GM18870 (cell line): Measurements from ENCODE around the gene KIAA0930.
"Not testable (repeated sequence)": the region's sequence is repeated elsewhere in the genome, so short reads cannot be mapped to it uniquely, and the experiment has no call there.

ENCODE experiments used
- ATAC-seq: cut with Tn5 transposase; IDR thresholded peaks from one replicate; pipeline ENCODE4 v1.9.1; 2021; ENCODE audit warnings: moderate library complexity; ENCODE audit not compliant: unreplicated experiment

KIAA0930 gene

DNA sequence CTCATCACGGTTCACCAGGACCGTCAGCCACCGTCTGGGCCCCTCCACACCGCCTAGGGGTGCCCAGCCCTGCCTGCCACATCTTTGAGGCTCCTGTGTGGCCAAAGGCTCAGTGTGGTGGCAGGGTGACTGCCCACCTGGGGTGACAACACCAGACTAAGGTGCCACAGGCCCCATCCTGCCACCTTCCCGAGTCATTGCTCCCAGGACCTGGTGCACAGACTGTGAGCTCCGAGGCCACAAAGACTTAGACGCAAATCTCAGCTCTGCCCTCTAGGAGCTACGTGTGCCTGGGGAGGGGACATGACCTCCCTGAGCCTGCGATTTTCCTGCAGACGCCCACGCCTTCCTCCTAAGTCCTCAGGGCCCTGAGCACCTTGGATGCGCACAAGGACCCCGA lies 36.5 kb downstream of the KIAA0930 start:
- ATAC-seq = no peak

DNA sequence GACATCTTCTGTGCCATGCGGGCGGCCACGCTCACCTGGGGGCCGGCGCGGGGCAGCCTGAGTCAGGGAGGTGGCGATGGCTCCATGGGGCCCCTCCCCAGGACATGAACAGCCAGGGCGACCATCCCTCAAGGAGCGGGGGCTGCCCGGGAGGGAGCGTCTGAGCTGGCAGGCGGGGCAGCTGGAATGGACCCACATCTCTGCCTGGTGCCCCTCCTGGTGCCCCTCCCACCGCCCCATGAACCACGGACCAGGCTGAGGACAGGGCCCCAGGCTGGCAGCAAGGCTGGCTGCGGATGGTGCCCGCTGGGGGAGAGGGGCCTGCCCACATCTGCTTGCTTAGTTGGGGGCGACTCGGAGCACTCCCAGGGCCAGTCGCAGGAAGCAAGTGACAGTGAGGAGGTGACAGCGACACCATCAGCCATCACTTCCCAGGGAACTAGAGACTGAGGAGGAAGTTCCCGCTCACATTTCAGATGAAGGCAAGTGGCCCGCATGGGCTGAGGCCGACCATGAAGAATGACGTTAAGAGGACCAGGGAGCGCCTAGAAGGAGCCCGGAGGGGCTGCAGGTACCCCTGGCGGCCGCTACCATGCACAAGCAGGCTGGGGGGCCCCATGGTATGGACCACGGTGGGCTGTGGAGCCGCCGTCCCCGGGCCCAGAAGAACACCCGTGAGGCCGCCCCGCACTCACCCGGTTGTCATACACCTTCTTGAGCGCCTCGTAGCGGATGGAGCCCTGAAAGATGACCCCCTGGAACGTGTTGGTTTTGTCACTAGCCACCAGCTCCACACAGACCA lies 37.3 kb downstream of the KIAA0930 start:
- no peak for ATAC-seq

DNA sequence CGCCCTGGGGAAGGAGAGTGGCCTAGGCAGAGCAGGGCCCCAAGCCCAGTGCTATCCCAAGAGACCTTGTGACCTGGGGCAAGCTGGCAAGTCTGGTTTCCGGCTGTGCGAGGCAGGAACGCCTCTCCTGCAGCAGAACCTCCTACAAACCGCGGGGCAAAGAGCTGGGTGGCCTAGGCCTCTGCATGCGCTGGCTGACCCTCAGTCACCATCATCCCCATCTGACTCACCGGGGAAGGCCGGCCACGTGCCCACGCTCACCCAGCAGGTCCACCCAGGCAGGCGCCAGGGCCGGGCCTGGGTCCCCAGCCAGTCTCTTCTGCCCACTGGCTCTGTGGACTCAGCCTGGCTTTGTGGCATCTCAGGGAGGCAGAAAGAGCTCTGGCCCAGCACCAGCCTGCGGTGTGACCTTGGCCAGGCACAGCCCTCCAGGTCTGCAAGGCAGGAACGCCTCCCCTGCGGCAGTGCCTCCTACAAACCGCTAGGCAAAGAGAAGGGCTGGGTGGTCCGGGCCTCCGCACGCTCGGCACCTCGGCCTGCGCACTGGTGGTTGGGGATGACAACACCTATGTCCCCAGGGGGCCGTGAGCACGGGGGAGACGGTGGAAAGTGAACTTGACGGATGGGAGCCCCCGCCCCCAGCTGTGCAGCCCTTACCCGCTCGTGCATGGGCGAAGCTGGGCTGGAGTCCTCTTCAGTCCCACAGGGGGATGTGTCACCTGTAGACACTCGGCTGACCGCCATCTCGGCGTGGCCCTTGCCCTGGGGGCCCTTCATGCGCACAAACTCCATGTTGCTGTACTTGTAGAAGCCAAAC lies 38.2 kb downstream of the KIAA0930 start:
- no peak for ATAC-seq

DNA sequence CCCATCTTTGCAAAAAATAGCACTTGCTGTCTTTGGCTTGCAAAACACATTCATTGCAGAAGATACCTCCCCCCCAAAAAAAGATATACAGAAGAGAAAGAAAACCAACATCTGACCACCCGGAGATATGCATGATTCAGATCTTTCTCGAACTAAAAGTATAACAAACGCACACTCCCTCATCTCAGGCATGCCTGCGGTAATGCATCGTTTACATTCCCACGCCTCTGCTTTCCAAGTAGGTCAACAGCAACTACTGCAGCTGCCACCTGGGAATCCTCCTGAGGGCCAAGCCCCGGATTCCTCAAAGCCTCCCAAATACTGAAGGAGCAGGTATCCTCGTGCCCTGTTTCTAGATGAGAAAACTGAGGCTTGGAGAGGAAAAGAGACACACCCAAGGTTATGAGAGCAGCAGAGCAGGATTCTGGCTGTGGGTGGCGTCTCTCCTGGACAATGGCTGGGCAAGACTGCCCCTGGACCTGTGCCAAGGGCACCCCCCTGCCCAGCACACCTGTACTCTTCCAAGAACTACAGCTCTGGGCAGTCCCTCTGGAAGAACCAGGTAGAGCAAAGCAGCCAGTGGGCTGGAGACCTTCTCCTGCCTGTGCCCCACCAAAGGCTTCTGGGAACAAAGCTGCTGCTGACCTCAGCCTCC lies 38.9 kb downstream of the KIAA0930 start:
- ATAC-seq = no peak

DNA sequence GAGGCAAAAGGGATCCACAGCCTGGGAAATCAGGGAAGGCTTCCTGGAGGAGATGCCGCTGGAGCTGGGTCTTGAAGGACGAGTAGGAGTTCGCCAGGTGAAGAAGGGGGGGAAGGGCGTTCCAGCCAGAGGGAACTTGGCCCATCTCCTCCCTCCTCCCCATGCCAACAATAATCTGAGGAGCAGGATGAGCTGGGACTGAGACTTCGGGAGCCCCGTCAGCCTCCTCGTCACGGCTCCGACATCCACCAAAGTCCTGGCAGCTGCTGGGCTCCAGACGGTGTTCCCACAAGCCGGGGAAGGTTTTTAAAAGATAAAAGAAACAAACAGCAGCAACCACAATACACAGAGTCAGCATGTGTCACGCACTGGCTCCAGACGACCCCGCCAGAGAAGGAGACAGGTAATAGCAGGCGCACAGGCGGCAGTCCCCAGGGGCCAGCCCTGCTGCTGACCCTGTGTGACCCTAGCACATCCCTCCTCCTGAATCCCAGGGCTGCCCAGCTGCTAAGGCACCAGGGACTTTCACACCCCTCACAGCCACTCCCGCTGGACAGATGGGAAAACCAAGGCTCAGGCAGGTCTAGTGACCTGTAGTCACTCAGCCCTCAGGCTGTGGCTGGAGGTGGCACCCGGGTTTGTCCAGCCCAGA lies 39.7 kb downstream of the KIAA0930 start:
- ATAC-seq = no peak

DNA sequence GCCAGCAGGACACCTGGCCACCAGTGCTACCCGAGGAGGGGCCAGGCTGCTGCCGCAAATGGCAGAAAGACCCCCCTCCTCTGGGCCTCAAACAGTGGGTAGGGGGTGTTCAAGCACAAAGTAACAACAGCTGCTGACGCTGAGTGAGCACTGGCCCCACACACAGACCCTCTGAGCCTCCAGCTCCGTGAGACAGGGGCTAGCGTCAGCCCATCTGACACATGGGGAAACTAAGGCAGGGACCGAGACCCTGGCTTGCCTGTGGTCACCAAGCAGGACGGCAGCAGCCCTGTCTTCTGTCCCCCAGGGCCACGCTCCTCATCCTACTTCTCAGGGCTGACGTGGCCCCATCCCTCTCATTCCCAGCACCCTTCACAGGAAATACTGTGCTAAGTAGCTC lies 40.5 kb downstream of the KIAA0930 start:
- no peak for ATAC-seq

DNA sequence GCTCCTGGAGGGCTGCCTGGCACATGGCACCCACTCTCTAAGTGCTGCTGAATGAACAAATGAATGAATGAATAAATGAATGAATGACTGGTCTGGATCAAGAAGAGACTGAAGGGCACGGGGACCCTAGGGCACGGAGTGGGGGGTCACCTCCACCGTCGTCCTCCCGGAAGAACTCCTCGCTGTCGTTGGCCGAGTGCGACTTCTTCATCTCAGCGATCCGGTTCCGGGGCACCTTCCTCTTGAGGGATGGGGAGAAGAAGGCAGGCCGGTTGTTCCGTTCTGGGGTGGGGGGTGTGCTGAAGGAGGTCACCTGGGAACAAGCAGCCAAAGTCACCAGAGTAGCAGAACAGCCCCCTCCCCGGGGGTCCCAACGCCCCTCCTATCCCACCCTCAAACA lies 41.0 kb downstream of the KIAA0930 start:
- ATAC-seq = no peak

DNA sequence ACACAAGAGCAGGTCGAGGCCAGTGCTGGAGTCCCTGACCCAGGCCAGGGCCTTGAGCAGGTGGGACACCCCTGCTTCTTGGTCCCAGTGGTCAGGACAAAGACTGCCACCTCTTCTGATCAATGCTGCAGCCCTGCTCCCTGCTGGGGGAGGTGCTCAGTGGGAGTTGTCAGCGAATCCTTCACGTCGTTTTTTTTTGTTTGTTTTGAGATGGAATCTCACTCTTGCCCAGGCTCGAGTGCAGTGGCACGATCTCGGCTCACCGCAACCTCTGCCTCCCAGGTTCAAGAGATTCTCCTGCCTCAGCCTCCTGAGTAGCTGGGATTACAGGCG lies 42.3 kb downstream of the KIAA0930 start:
- no peak for ATAC-seq

DNA sequence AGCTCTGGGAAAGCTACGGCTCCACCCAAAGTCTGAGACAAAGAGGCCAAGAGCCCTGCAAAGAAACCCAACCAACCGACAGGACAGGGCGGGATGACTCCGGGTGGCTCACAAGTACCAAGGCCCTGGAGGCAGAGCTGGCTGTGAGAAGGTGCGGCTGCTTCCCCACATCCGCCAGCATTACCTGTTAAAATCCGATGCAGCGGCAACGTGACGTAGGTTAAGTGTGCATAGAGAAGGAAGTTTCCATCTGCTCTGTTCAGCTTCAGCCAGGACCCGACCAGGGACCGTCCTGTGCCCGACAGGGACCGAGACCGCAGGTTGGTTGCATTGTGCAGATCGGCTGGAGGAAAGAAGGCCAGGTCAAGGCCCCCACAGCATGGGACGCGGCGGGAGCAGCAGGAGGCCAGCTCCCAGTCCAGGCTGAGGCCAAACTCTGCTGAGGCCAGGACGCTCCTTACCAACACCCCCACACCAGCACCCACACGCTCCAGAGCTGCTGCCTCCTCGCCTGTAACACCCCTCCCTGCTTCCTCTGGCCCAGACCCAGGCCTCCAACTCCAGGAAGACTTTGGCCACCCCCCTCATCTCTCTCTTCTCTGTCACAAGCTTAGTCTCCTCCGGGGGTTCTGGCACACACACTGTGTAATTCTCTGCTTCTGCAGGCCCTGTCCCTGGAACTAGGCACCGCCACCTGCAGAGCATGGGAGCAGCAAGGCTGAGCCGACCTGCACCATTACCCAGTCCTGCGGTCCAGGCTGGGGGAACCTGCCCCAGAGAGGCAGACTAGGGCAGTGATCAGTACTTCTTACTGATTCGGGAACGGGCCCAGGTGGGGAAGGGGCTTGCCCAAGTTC lies 42.9 kb downstream of the KIAA0930 start:
- no peak for ATAC-seq

DNA sequence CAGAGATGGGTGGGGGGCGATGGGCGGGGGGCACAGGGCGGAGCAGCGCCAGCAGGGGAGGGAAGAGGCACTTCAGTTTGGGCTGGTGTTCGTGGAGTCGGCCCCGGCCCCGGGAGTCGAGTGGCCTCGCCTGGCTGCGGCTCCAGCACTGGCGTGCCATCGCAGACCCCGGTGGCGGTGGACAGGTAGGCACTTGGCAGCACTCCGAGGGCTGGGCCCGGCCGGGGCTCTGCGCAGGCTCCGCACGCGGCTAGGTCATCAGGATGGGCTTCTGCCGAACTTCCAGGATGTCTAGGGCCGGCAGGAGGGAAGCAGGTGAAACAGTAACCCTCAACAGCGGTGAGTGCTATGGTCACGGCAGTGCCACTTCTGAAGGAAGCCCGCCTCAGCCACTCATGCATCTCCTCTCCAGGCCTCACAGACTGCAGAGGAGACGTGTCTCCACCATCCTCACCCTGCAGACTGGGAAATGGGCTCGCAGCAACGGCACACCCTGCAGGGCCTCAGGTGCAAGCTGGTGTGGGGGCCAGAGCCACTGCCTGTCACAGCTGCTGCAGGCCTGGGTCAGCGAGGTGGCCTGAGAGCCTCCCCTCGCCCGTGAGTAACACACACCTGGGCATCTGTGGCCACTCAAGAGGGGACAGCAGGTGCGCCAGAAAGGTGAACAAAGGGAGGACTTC lies 43.6 kb downstream of the KIAA0930 start:
- no peak for ATAC-seq

DNA sequence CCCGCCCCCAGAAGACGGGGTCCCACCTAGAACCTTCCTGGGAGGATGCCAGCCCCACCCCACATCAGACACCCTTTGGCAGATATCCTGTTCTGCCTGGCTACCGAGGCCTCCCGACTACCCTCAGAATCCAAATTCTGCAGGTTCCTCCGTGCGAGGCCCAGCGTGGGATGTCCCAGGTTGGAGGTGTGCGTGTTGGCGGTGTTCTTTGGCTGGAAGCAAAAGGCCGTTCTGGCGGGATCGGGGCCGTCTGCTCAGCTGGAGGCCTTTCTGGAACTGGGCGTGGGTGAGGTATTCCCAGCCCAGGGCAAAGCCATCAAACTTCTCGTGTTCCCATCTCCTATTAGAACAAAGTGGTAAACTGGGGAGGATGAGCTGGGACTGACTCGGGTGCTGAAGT lies 44.4 kb downstream of the KIAA0930 start:
- ATAC-seq = no peak

DNA sequence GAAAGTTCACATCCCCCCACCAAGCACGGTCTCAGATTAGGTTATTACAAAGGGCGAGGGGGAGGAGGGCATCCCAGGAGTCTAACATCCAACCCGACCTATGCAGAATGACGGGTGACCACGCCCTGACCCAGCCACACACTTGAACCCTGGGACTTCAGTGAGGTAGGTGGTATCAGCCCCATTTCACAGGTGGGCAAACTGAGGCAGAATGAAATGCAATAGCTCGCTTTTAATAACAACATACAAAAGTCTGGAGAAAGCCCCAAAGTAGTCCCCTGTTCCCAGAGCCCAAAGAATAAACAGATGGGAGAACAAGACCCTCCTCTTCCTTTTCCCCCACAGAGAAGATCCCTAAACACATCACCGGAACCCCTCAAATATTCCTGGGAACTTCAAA lies 45.1 kb downstream of the KIAA0930 start:
- ATAC-seq = no peak

DNA sequence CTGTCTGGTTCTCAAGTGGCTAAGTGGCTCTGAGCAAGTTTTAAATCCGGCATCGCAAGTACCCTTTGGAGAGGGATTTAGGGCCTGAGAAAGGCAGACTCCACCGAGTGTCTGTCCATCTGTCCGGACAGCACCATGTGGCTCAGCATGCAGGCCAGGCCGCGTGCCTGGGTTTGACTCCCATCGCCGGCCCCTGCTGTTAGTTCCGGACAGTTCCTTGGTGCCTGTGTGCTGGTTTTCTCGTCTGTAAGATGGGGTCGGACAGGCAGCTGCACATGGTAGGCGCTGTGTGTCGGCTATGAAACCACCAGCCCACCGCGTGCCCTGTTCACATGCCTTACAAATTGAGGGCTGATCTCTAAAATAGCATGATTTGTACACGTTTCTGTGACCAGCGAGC lies 46.0 kb downstream of the KIAA0930 start:
- no peak for ATAC-seq

DNA sequence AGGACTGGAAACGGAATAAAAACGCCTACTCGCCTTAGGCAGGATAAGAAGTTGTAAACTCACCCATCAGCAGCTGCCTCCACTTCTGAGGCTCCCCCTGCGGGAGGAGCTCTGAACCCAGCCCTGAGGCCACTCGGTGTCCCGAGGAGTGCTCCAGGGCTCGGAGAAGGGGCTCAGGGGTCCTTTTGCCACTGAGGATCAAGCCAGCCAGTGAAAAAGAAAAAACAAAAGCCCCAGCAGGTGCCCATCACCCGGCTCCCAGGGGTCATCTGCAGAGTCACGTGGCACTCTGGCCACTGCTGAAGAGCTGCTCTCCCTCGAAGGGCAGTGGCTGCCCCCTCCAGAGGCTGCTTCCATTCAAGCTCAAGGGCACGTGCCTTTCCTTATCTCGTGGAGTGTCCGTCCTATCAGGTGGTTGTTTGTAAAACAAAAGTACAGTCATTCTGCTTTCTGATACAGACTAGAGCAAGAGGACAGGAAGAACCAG lies 48.0 kb downstream of the KIAA0930 start:
- ATAC-seq = no peak

DNA sequence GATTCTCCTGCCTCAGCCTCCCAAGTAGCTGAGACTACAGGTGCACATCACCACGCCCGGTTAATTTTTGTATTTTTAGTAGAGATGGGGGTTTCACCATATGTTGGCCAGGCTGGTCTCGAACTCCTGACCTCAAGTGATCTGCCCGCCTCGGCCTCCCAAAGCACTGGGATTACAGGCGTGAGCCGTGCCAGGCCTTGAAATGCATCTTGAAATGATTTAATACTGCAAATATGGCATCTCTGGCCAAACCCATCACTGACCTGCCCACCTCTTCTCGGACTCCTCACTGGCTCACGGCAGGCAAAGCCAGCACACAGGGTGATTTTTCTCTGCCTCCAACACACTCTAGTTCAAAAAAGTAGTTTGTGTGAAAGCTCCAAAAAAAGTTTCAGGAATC lies 48.9 kb downstream of the KIAA0930 start:
- not testable (repeated sequence) for ATAC-seq

DNA sequence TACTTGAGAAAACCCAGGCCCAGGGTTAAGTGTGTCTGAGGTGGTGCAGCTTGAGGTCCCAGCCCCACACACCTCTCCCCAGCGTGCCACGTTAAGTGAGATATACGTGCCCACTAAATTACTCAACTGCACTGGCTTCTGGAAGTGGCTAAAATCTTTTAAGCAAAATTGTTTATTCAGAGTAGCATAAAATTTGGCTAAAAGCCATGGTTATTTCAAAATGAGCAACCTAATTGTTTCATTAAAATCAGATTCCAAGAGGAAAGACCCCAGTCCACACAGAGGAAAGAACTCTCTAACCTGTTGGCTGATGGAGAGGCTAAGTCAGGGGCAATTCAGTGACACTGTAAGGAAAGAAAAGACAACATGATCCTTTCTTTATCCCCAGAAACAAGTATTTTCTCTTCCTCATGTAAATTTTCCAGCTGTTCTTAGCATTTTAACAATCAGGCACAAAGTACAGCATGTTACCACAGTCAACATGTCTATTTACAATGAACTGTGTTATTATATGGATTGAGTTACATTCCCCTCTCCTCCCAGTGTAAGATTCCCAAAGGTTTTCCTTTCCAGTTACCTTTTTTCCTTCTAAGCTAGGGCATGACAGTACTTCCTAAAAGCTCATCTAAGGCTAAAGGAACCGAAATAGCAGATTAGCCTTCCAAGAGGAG lies 50.4 kb downstream of the KIAA0930 start:
- ATAC-seq = no peak

DNA sequence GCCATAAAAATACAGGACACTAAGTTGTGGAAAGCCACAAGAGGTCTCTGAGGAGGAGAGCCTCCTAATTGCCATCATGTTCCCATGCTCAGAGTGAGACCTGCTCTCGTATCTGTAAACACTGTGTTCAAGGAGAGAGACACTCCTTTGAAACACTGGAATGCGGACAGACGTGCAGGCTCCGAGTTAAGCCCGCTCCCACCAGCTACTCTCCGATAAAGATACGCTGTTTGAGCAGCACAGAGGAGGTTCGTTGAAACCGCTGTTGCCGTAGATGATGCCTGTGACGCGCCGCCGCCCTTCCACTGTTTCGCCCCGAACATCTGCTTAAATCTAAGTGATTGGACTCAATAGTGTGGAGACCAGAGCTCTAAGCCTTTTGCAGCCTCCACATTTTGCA lies 51.9 kb downstream of the KIAA0930 start:
- ATAC-seq = no peak

DNA sequence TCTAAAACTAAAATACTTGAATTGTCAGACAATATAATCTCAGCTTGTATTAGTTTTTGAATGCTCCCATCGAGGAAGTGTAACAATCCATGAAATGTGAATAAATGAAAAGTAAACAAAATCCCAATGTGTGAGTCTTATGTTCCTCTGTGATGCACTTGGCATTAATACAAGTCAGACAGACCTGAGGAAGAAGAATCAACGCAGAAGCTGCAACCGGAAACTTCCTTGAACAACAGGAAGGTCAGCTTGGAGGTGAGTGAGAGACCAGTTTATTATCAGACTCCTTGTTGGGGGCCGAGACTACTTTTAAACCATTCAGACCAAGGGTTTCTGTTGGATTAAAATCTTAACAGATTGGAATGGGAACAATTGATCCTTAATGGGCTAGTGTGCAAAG lies 52.8 kb downstream of the KIAA0930 start:
- ATAC-seq = no peak
